H1 (cell line): ENCODE measurements around the gene CHST11. TPM values are rescaled to one million over a fixed set of nuclear protein-coding genes. Genes with fewer than 3 reads are reported as not detected.

Experiments
- CTCF ChIA-PET: fragments of 300-600 bp; sonication (Branson Sonifier 250); formaldehyde crosslinking; loops from one replicate; lab custom pipeline; 2021; ENCODE audit not compliant: partially characterized antibody; lab: Charles Lee
- POLR2A ChIA-PET: fragments of 300-600 bp; sonication (Branson Sonifier 250); formaldehyde crosslinking; loops from one replicate; lab custom pipeline; 2021; ENCODE audit warnings: inconsistent platforms; ENCODE audit not compliant: partially characterized antibody; lab: Charles Lee
- DNase-seq, 2 experiments: peaks; one replicate each; pipeline versions ENCODE4 v3.0.0 to v3.0.0-alpha.2; 2010 to 2022; ENCODE audit warnings: low spot score in 2 of 2, low read depth in 1 of 2, mixed read lengths in 1 of 2
- FAIRE-seq: peaks from 2 replicates; lab custom pipeline; 2011; peaks lifted over from hg19 to GRCh38; lab: Jason Lieb, UNC
- H2AFZ ChIP-seq: 2 replicates; pipeline ENCODE4 v1.8.1; 2012; ENCODE audit warnings: low read length, inconsistent platforms
- H2AK5ac ChIP-seq: 2 replicates; pipeline ENCODE4 v1.6.1; 2013; ENCODE audit warnings: low read depth, low read length
- H2BK120ac ChIP-seq: replicated peaks from 2 replicates; pipeline ENCODE3; 2013; ENCODE audit warnings: low read depth, low read length, inconsistent platforms
- H2BK12ac ChIP-seq: 2 replicates; pipeline ENCODE4 v1.6.1; 2013; ENCODE audit warnings: low read depth, low read length
- H2BK15ac ChIP-seq: 2 replicates; pipeline ENCODE4 v1.6.1; 2013; ENCODE audit warnings: low read length
- H2BK20ac ChIP-seq: 2 replicates; pipeline ENCODE4 v1.6.1; 2013; ENCODE audit warnings: low read length
- H2BK5ac ChIP-seq: 2 replicates; pipeline ENCODE4 v1.6.1; 2013; ENCODE audit warnings: low read depth, low read length
- H3K14ac ChIP-seq: 2 replicates; pipeline ENCODE4 v1.6.1; 2013; ENCODE audit warnings: inconsistent platforms; ENCODE audit not compliant: insufficient read length
- H3K18ac ChIP-seq: 2 replicates; pipeline ENCODE4 v1.6.1; 2013; ENCODE audit warnings: low read length; ENCODE audit errors: extremely low read depth
- H3K23ac ChIP-seq: 2 replicates; pipeline ENCODE4 v1.6.1; 2013; ENCODE audit warnings: inconsistent platforms; ENCODE audit not compliant: insufficient read length
- H3K23me2 ChIP-seq: 2 replicates; pipeline ENCODE4 v1.6.1; 2013; ENCODE audit warnings: low read depth, low read length
- H3K27ac ChIP-seq: 2 replicates; pipeline ENCODE4 v1.6.1; 2011; ENCODE audit warnings: low read depth, low read length, inconsistent platforms
- H3K27me3 ChIP-seq, 4 experiments: replicated peaks in 1 of 4; 1 replicate in 1 of 4; 2 replicates in 3 of 4; pipeline versions ENCODE4 v1.6.1 to v1.8.1; 2011 to 2013; ENCODE audit warnings: low read length in 3 of 4, mild to moderate bottlenecking in 3 of 4, inconsistent platforms in 2 of 4, mixed read lengths in 2 of 4, moderate library complexity in 1 of 4; ENCODE audit not compliant: control insufficient read depth in 3 of 4, insufficient read depth in 3 of 4; ENCODE audit errors: extremely low read depth in 1 of 4
- H3K36me3 ChIP-seq, 4 experiments: 2 replicates each; pipeline versions ENCODE4 v1.6.1 to v1.8.1; 2011 to 2013; ENCODE audit warnings: mild to moderate bottlenecking in 4 of 4, low read length in 3 of 4, moderate library complexity in 2 of 4, control low read depth in 1 of 4, inconsistent platforms in 1 of 4; ENCODE audit not compliant: insufficient read depth in 4 of 4, control insufficient read depth in 2 of 4
- H3K4ac ChIP-seq: replicated peaks from 2 replicates; pipeline ENCODE3; 2013; ENCODE audit warnings: low read length, low read depth, mixed read lengths, inconsistent platforms; ENCODE audit not compliant: insufficient read length
- H3K4me1 ChIP-seq, 4 experiments: replicated peaks in 1 of 4; 1 replicate in 1 of 4; 2 replicates in 3 of 4; pipeline versions ENCODE4 v1.6.1 to v1.8.1; 2011 to 2013; ENCODE audit warnings: low read length in 3 of 4, inconsistent platforms in 2 of 4, mixed read lengths in 1 of 4; ENCODE audit not compliant: insufficient read depth in 4 of 4, control insufficient read depth in 3 of 4
- H3K4me2 ChIP-seq, 2 experiments: 2 replicates each; pipeline versions ENCODE4 v1.6.1 to v1.8.1; 2011 to 2013; ENCODE audit warnings: low read depth in 2 of 2, low read length in 2 of 2, control low read depth in 1 of 2, inconsistent platforms in 1 of 2, mild to moderate bottlenecking in 1 of 2; ENCODE audit not compliant: insufficient read depth in 1 of 2
- H3K4me3 ChIP-seq, 4 experiments: fragments of 200-600, 300-600 bp in 1 of 4; sonication (generic), shearing (Covaris generic), sonication (Bioruptor Twin) in 1 of 4; 2 replicates each; pipeline versions ENCODE4 v1.5.1 to v1.8.1; 2011 to 2016; ENCODE audit warnings: low read length in 4 of 4, low read depth in 3 of 4, control low read depth in 2 of 4, inconsistent platforms in 2 of 4, mild to moderate bottlenecking in 2 of 4, mixed read lengths in 1 of 4, moderate library complexity in 1 of 4; ENCODE audit not compliant: insufficient read depth in 2 of 4; ENCODE audit errors: extremely low read depth in 1 of 4
- H3K56ac ChIP-seq: replicated peaks from 2 replicates; pipeline ENCODE3; 2013; ENCODE audit warnings: low read depth, mild to moderate bottlenecking, mixed read lengths, low read length, inconsistent platforms; ENCODE audit not compliant: insufficient read length
- H3K79me1 ChIP-seq: 2 replicates; pipeline ENCODE4 v1.6.1; 2013; ENCODE audit warnings: low read depth, low read length, control low read depth
- H3K79me2 ChIP-seq, 2 experiments: 2 replicates each; pipeline versions ENCODE4 v1.6.1 to v1.8.1; 2012 to 2013; ENCODE audit warnings: low read length in 2 of 2, mild to moderate bottlenecking in 2 of 2, inconsistent platforms in 1 of 2; ENCODE audit not compliant: insufficient read depth in 2 of 2, control insufficient read depth in 1 of 2
- H3K9ac ChIP-seq, 4 experiments: replicated peaks in 1 of 4; 1 replicate in 1 of 4; 2 replicates in 3 of 4; pipeline versions ENCODE4 v1.6.1 to v1.8.1; 2011 to 2013; ENCODE audit warnings: low read depth in 3 of 4, low read length in 3 of 4, control low read depth in 2 of 4, mild to moderate bottlenecking in 2 of 4, moderate library complexity in 2 of 4, inconsistent platforms in 1 of 4; ENCODE audit errors: extremely low read depth in 1 of 4
- H3K9me3 ChIP-seq, 2 experiments: 2 replicates each; pipeline versions ENCODE4 v1.6.1 to v1.8.1; 2012 to 2013; ENCODE audit warnings: mild to moderate bottlenecking in 2 of 2, moderate library complexity in 2 of 2, control low read depth in 1 of 2, inconsistent platforms in 1 of 2, low read depth in 1 of 2, low read length in 1 of 2, mixed read lengths in 1 of 2; ENCODE audit not compliant: insufficient read depth in 2 of 2
- H4K20me1 ChIP-seq, 2 experiments: replicated peaks in 1 of 2; 2 replicates each; pipeline versions ENCODE3 to v1.8.1; 2011 to 2013; ENCODE audit warnings: inconsistent platforms in 2 of 2, low read length in 2 of 2, mild to moderate bottlenecking in 1 of 2; ENCODE audit not compliant: insufficient read depth in 2 of 2, control insufficient read depth in 1 of 2
- H4K5ac ChIP-seq: 2 replicates; pipeline ENCODE4 v1.6.1; 2013; ENCODE audit warnings: low read length, low read depth, mixed read lengths, inconsistent platforms; ENCODE audit not compliant: insufficient read length
- H4K8ac ChIP-seq: 2 replicates; pipeline ENCODE4 v1.8.0; 2013; ENCODE audit warnings: mild to moderate bottlenecking, moderate library complexity, low read length, inconsistent platforms; ENCODE audit not compliant: insufficient read depth; ENCODE audit errors: extremely low read depth
- H4K91ac ChIP-seq: replicated peaks from 2 replicates; pipeline ENCODE3; 2013; ENCODE audit warnings: low read length, mixed read lengths, inconsistent platforms; ENCODE audit not compliant: insufficient read length
- CBX5 ChIP-seq: fragments of 300-800, 300-1000 bp; sonication (generic); IDR thresholded peaks from 2 replicates; pipeline ENCODE4 v1.7.1; 2016; ENCODE audit warnings: antibody characterized with exemption, low read length, low read depth
- EZH2 ChIP-seq: fragments of 200-600 bp; sonication (generic); IDR thresholded peaks from 2 replicates; pipeline ENCODE4 v1.7.1; 2012; ENCODE audit warnings: low read depth, mild to moderate bottlenecking, moderate library complexity, low read length, inconsistent platforms; ENCODE audit not compliant: severe bottlenecking
- SIN3A ChIP-seq, 2 experiments: IDR thresholded peaks in 1 of 2; conservative IDR thresholded peaks in 1 of 2; 2 replicates each; pipeline ENCODE4 v1.6.1; 2011 to 2012; ENCODE audit warnings: low read length in 2 of 2, improper control_type of control experiment in 1 of 2, low read depth in 1 of 2, mild to moderate bottlenecking in 1 of 2
- WGBS, 2 experiments: shearing (Covaris generic) in 1 of 2; methylation state at CpG; one replicate each; pipeline versions ENCODE4 v1.1.6 to v1.1.7; 2013 to 2015; ENCODE audit warnings: low lambda C conversion rate in 2 of 2, mixed read lengths in 2 of 2, inconsistent platforms in 1 of 2, low coverage in 1 of 2, missing lambda C conversion rate in 1 of 2; ENCODE audit not compliant: insufficient replicate concordance in 2 of 2, insufficient coverage in 1 of 2, insufficient read length in 1 of 2; ENCODE audit errors: extremely low coverage in 1 of 2, missing lambda C conversion rate in 1 of 2; 5-methylcytosine and 5-hydroxymethylcytosine counted together
- polyA plus RNA-seq, 7 experiments: library from polyadenylated mRNA; depleted of rRNA in 3 of 7; stranded (reverse) in 5 of 7; unstranded in 2 of 7; fragments of >200 nt in 5 of 7; fragments of 200-250 nt in 2 of 7; gene quantifications; 1 replicate in 5 of 7; 2 replicates in 1 of 7; 4 replicates in 1 of 7; pipeline versions ENCODE4 v1.2.1 to v1.2.3, GENCODE V29; 2011 to 2013; ENCODE audit warnings: missing spikeins in 2 of 7, mixed read lengths in 2 of 7
- total RNA-seq: library from RNA; stranded (reverse); fragmentation: NEBNext Ultra II Directional; extraction: Animal tissue kit (Norgen Biotek cat#: 25700); gene quantifications from 2 replicates; pipeline ENCODE4 v1.2.1, GENCODE V29; 2021
- TF ChIP-seq, protein P1 (sequence below): IDR thresholded peaks from 2 replicates; pipeline ENCODE4 v1.6.1; 2011; ENCODE audit warnings: low read length, improper control_type of control experiment

CHST11 gene
- total and polyA plus RNA-seq, 2 of the 8 experiments (the other 6 are each of a cell fraction or from before 2014, with no cell fraction given) = 14.4 to 20.8 TPM

DNA sequence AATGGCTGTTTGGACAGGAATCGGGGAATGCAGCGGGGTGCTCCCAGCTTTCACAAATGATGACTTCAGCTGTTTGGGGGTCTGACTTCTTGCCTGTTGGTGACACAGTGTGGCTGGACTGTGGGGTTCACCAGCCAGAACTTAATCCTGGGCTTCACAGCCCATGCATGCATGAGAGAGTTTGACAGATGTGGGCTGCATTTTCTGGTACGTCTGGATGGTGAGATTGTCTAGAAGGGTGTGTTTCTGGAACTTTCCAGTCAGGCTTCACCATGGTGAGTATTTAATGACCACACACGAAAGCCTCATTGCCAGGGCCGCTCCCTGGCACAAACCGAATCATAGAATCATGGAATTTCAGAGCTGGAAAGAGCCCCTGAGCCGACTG, 29.6 kb downstream of the CHST11 start:
- FAIRE-seq = no peak
- Histone ChIP-seq H3K4me3 (no peak overlapping the region), H4K5ac (no peak overlapping the region), H2AK5ac (no peak overlapping the region), H3K14ac (no peak overlapping the region), H4K91ac (no peak overlapping the region), H3K9ac (no peak overlapping the region), H2BK120ac (no peak overlapping the region), H3K27ac (no peak overlapping the region), H3K4me2 (no peak overlapping the region), H2BK20ac (no peak overlapping the region), H3K4ac (no peak overlapping the region), H4K20me1 (peaks cover 0 to 11% of the 10 kb centered on the region in 2 experiments), H3K23ac (no peak overlapping the region), H2BK5ac (no peak overlapping the region), H2AFZ (no peak overlapping the region), H3K18ac (no peak overlapping the region), H2BK15ac (no peak overlapping the region), H2BK12ac (no peak overlapping the region), H4K8ac (no peak overlapping the region)
- CTCF ChIA-PET = interaction anchor here (0.9 to 1.0 kb wide), 2 partner anchors 27 to 41 kb away, joined by 3 read pairs; no protein-coding TSS in a partner anchor
- WGBS, 2 experiments = 80% methylated on average over 7 of the region's 7 CpGs; no CpG with 5 or more reads in 1 of the 2 experiments
- TF ChIP-seq, protein P1, sequence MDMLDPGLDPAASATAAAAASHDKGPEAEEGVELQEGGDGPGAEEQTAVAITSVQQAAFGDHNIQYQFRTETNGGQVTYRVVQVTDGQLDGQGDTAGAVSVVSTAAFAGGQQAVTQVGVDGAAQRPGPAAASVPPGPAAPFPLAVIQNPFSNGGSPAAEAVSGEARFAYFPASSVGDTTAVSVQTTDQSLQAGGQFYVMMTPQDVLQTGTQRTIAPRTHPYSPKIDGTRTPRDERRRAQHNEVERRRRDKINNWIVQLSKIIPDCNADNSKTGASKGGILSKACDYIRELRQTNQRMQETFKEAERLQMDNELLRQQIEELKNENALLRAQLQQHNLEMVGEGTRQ = no peak
- TF ChIP-seq CBX5 = no peak
- TF ChIP-seq EZH2 = no peak
- TF ChIP-seq SIN3A (conservative IDR thresholded peaks at IDR 0.05 in 1 of 2, IDR thresholded peaks at IDR 0.05 in 1 of 2; ENCODE audit: low read depth in 1 of 2, low read length in 2 of 2) = no peak
- TF ChIP-seq, all 59 proteins: peak for 0
- Histone ChIP-seq H3K79me2 (peaks cover 4% of the 10 kb centered on the region in 2 experiments; a peak in 2 of 4 replicates), H3K27me3 (no peaks in the 10 kb centered on the region), H3K23me2 (peaks cover 5% of the 10 kb centered on the region; the same call in 1 of the 2 replicates), H3K9me3 (no peaks in the 10 kb centered on the region), H3K4me1 (peaks cover 0 to 4% (median 0%) of the 10 kb centered on the region in 4 experiments; a peak in 1 of 7 replicates), H3K79me1 (peaks cover 5% of the 10 kb centered on the region), H3K36me3 (no peaks in the 10 kb centered on the region), H3K56ac (no peak overlapping the region)
- DNase-seq = no peak
- POLR2A ChIA-PET = no interaction called here
